ENCODE results near the gene TARP.

The TARP gene

GRCh38 chr7:38273286-38273995, at the start of gene TARP:
Gene TARP (minus strand): TSS chr7:38273636.
- DNase-seq (ENCODE audit: low read depth) = no peak

- no peak for DNase-seq (ENCODE audit: low read depth)
These were observed 49.7 kb upstream of the TARP start for GRCh38 chr7:38323156-38323555.

GRCh38 chr7:38322461-38322860, 49.0 kb upstream of the TARP start:
- no peak for DNase-seq (ENCODE audit: low read depth)

- no peak for DNase-seq (ENCODE audit: low read depth)
These were observed 48.5 kb upstream of the TARP start for GRCh38 chr7:38321967-38322366.

- no peak for DNase-seq (ENCODE audit: low read depth)
These were observed 48.1 kb upstream of the TARP start for GRCh38 chr7:38321515-38321944.

GRCh38 chr7:38321050-38321449, 47.6 kb upstream of the TARP start:
- DNase-seq (ENCODE audit: low read depth) = no peak

- DNase-seq (ENCODE audit: low read depth) = no peak
These were observed 46.4 kb upstream of the TARP start for GRCh38 chr7:38319873-38320272.

GRCh38 chr7:38318803-38319416, 45.5 kb upstream of the TARP start:
- no peak for DNase-seq (ENCODE audit: low read depth)

- no peak for DNase-seq (ENCODE audit: low read depth)
These were observed 44.8 kb upstream of the TARP start for GRCh38 chr7:38318241-38318640.

GRCh38 chr7:38317515-38317914, 44.1 kb upstream of the TARP start:
- DNase-seq (ENCODE audit: low read depth) = peak; percentile 20

GRCh38 chr7:38316733-38317360, 43.4 kb upstream of the TARP start:
- DNase-seq (ENCODE audit: low read depth) = no peak

- no peak for DNase-seq (ENCODE audit: low read depth)
These were observed 42.0 kb upstream of the TARP start for GRCh38 chr7:38315410-38315809.

GRCh38 chr7:38312821-38313220, 39.4 kb upstream of the TARP start:
- DNase-seq (ENCODE audit: low read depth) = no peak

GRCh38 chr7:38311329-38311937, 38.0 kb upstream of the TARP start:
- DNase-seq (ENCODE audit: low read depth) = no peak

GRCh38 chr7:38310591-38311101, 37.2 kb upstream of the TARP start:
- DNase-seq (ENCODE audit: low read depth) = no peak

GRCh38 chr7:38309555-38309954, 36.1 kb upstream of the TARP start:
- no peak for DNase-seq (ENCODE audit: low read depth)

- DNase-seq (ENCODE audit: low read depth) = no peak
These were observed 34.7 kb upstream of the TARP start for GRCh38 chr7:38308140-38308539.

GRCh38 chr7:38307640-38308039, 34.2 kb upstream of the TARP start:
- no peak for DNase-seq (ENCODE audit: low read depth)

GRCh38 chr7:38306914-38307313, 33.5 kb upstream of the TARP start:
- DNase-seq (ENCODE audit: low read depth) = no peak

GRCh38 chr7:38306171-38306570, 32.7 kb upstream of the TARP start:
- no peak for DNase-seq (ENCODE audit: low read depth)

GRCh38 chr7:38303866-38304265, 30.4 kb upstream of the TARP start:
- no peak for DNase-seq (ENCODE audit: low read depth)

GRCh38 chr7:38300175-38300574, 26.7 kb upstream of the TARP start:
- DNase-seq (ENCODE audit: low read depth) = no peak

Measured in stimulated activated CD8-positive, alpha-beta memory T cell treated with anti-CD3 and anti-CD28 coated beads, Interleukin-15, amount 100 ng/mL, for 1 hour (primary cell).